GM12878 (cell line): ENCODE measurements around the gene NANOS2.

Experiments
- BCL11A ChIP-seq: IDR thresholded peaks from 2 replicates; pipeline ENCODE4 v1.6.1; 2011; ENCODE audit warnings: low read depth, low read length
- BRCA1 ChIP-seq: IDR thresholded peaks from 2 replicates; pipeline ENCODE4 v1.6.1; 2011; ENCODE audit warnings: low read depth, low read length, improper control_type of control experiment
- EED ChIP-seq: sonication (generic); IDR thresholded peaks from 2 replicates; pipeline ENCODE4 v1.6.1; 2016; ENCODE audit warnings: antibody characterized with exemption, low read depth
- EP300 ChIP-seq, 2 experiments: fragments of 150-350 bp in 1 of 2; IDR thresholded peaks; 2 replicates each; pipeline ENCODE4 v1.6.1; 2011 to 2012; ENCODE audit warnings: low read depth in 2 of 2, low read length in 2 of 2, borderline replicate concordance in 1 of 2, improper control_type of control experiment in 1 of 2, inconsistent platforms in 1 of 2; ENCODE audit not compliant: control insufficient read depth in 1 of 2
- HCFC1 ChIP-seq: fragments of 150-350 bp; IDR thresholded peaks from 2 replicates; pipeline ENCODE4 v1.6.1; 2014; ENCODE audit warnings: low read length
- NRF1 ChIP-seq: conservative IDR thresholded peaks from 2 replicates; pipeline ENCODE4 v1.6.1; 2011; ENCODE audit warnings: mild to moderate bottlenecking, low read depth, low read length, improper control_type of control experiment
- POLR2A ChIP-seq: IDR thresholded peaks from 2 replicates; pipeline ENCODE4 v1.6.1; 2011; ENCODE audit warnings: low read depth, mild to moderate bottlenecking, low read length
- RBBP5 ChIP-seq: fragments of 200-600 bp; sonication (generic); conservative IDR thresholded peaks from 2 replicates; pipeline ENCODE4 v1.6.1; 2016
- SP1 ChIP-seq: IDR thresholded peaks from one replicate; pipeline ENCODE4 v1.6.1; 2011; ENCODE audit warnings: low read depth, low read length
- TCF12 ChIP-seq: IDR thresholded peaks from 2 replicates; pipeline ENCODE4 v1.6.1; 2011; ENCODE audit warnings: low read depth, mild to moderate bottlenecking, low read length
- TF ChIP-seq, protein P1 (sequence below): IDR thresholded peaks from 2 replicates; pipeline ENCODE4 v1.6.1; 2012; ENCODE audit warnings: mild to moderate bottlenecking, low read depth, low read length

DNA sequence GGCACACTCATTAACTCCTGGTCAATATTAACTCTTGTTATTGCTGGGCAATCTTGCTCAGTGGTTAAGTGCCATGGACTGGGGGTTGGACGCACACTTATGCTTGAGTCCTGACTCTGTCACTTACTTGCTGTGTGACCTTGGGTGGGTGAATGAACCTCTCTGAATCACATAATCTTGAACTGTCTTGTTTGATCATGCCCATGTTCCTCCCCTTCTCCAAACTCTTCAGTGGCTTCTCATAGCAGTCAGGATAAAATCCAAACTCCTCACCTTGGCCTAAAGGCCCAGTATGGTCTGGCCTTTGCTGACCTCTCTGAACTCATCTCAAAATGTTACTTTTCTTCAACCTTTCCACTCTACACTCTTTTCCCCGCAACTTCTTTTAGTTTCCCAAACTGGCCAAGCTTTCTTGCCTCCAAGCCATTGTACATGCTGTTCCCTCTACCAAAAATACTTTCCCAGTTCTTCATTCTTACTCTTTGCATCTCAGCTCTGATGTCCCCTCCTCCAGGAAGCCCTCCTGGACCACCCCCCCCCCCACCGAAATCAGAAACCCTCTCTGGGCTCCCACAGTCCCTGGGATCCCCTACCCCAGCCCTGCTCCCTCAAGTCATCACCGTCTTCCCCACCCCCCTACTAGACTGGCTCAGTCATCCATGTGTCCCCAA lies 14.5 kb downstream of the NANOS2 start:
- TF ChIP-seq EED (no peak), HCFC1 (no peak), RBBP5 (no peak), SP1 (no peak), EP300 (IDR thresholded peaks at IDR 0.05; ENCODE audit: borderline replicate concordance in 1 of 2, control insufficient read depth in 1 of 2, low read depth in 2 of 2, low read length in 2 of 2) (no peak), BRCA1 (no peak), TCF12 (no peak), NRF1 (no peak), BCL11A (no peak), POLR2A (no peak)
- TF ChIP-seq, protein P1, sequence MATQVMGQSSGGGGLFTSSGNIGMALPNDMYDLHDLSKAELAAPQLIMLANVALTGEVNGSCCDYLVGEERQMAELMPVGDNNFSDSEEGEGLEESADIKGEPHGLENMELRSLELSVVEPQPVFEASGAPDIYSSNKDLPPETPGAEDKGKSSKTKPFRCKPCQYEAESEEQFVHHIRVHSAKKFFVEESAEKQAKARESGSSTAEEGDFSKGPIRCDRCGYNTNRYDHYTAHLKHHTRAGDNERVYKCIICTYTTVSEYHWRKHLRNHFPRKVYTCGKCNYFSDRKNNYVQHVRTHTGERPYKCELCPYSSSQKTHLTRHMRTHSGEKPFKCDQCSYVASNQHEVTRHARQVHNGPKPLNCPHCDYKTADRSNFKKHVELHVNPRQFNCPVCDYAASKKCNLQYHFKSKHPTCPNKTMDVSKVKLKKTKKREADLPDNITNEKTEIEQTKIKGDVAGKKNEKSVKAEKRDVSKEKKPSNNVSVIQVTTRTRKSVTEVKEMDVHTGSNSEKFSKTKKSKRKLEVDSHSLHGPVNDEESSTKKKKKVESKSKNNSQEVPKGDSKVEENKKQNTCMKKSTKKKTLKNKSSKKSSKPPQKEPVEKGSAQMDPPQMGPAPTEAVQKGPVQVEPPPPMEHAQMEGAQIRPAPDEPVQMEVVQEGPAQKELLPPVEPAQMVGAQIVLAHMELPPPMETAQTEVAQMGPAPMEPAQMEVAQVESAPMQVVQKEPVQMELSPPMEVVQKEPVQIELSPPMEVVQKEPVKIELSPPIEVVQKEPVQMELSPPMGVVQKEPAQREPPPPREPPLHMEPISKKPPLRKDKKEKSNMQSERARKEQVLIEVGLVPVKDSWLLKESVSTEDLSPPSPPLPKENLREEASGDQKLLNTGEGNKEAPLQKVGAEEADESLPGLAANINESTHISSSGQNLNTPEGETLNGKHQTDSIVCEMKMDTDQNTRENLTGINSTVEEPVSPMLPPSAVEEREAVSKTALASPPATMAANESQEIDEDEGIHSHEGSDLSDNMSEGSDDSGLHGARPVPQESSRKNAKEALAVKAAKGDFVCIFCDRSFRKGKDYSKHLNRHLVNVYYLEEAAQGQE, result no peak
